K562 (cell line): ENCODE data around the gene ZMIZ1. TPM values are rescaled to one million over a fixed set of nuclear protein-coding genes. Genes with fewer than 3 reads are reported as not detected.

Source experiments
- ARID1B ChIP-seq: fragments of 450-650 bp; IDR thresholded peaks from 2 replicates; pipeline ENCODE4 v1.6.1; 2016; ENCODE audit warnings: antibody characterized with exemption, mild to moderate bottlenecking, inconsistent platforms
- BRD4 ChIP-seq: fragments of 200-600 bp; sonication (generic); IDR thresholded peaks from 2 replicates; pipeline ENCODE4 v1.6.1; 2017; ENCODE audit warnings: inconsistent platforms
- CBX1 ChIP-seq: sonication (generic); IDR thresholded peaks from 2 replicates; pipeline ENCODE4 v1.6.1; 2016; ENCODE audit warnings: antibody characterized with exemption, low read depth, mild to moderate bottlenecking
- E2F6 ChIP-seq, 2 experiments: IDR thresholded peaks; 2 replicates each; pipeline ENCODE4 v1.6.1; 2011; ENCODE audit warnings: borderline replicate concordance in 1 of 2, control low read depth in 1 of 2, low read depth in 1 of 2, low read length in 1 of 2, mild to moderate bottlenecking in 1 of 2, mixed read lengths in 1 of 2, moderate library complexity in 1 of 2; ENCODE audit not compliant: insufficient read depth in 1 of 2, insufficient read length in 1 of 2, poor library complexity in 1 of 2, severe bottlenecking in 1 of 2; ENCODE audit errors: extremely low read depth in 1 of 2
- EP300 ChIP-seq: IDR thresholded peaks from 2 replicates; pipeline ENCODE4 v1.6.1; 2012; ENCODE audit warnings: low read length, improper control_type of control experiment
- FOXA3 ChIP-seq, 2 experiments: fragments of 450-650 bp in 1 of 2; sonication (generic) in 1 of 2; formaldehyde crosslinking; IDR thresholded peaks in 1 of 2; conservative IDR thresholded peaks in 1 of 2; 2 replicates each; pipeline versions ENCODE4 v1.4.0 to v1.8.0; 2020 to 2022; ENCODE audit warnings: mild to moderate bottlenecking in 2 of 2, missing genetic modification reagents in 1 of 2
- JUND ChIP-seq, 2 experiments: IDR thresholded peaks; 2 replicates in 1 of 2; 3 replicates in 1 of 2; pipeline ENCODE4 v1.6.1; 2011; ENCODE audit warnings: borderline replicate concordance in 2 of 2, low read depth in 2 of 2, low read length in 2 of 2, improper control_type of control experiment in 1 of 2, missing biosample characterization in 1 of 2, missing genetic modification characterization in 1 of 2, missing genetic modification reagents in 1 of 2
- RAD21 ChIP-seq, 2 experiments: fragments of 250-450 bp in 1 of 2; fragments of 450-650 bp in 1 of 2; sonication (Bioruptor Pico) in 1 of 2; formaldehyde crosslinking in 1 of 2; IDR thresholded peaks in 1 of 2; conservative IDR thresholded peaks in 1 of 2; 2 replicates each; pipeline versions ENCODE4 v1.4.0 to v1.8.0; 2020 to 2022; ENCODE audit warnings: mild to moderate bottlenecking in 2 of 2, moderate library complexity in 1 of 2
- RBBP5 ChIP-seq: fragments of 200-600 bp; sonication (generic); IDR thresholded peaks from 2 replicates; pipeline ENCODE4 v1.6.1; 2012; ENCODE audit warnings: borderline replicate concordance, mild to moderate bottlenecking, low read length, control low read depth, inconsistent platforms; ENCODE audit not compliant: insufficient read depth, poor library complexity, severe bottlenecking
- RCOR1 ChIP-seq, 2 experiments: IDR thresholded peaks; 2 replicates each; pipeline ENCODE4 v1.6.1; 2012; ENCODE audit warnings: low read depth in 2 of 2, low read length in 2 of 2, borderline replicate concordance in 1 of 2, improper control_type of control experiment in 1 of 2
- THAP12 ChIP-seq: fragments of 250-450 bp; sonication (Bioruptor Pico); IDR thresholded peaks from 2 replicates; pipeline ENCODE4 v1.9.0; 2021; ENCODE audit warnings: mild to moderate bottlenecking, inconsistent platforms
- ZBTB33 ChIP-seq: sonication (generic); formaldehyde crosslinking; IDR thresholded peaks from 2 replicates; pipeline ENCODE4 v1.8.1; 2023; ENCODE audit warnings: mild to moderate bottlenecking, missing genetic modification reagents
- ZNF445 ChIP-seq: fragments of 250-450 bp; sonication (Bioruptor Pico); IDR thresholded peaks from 2 replicates; pipeline ENCODE4 v1.4.0; 2020; ENCODE audit warnings: low read depth, mild to moderate bottlenecking, moderate library complexity
- ZNF589 ChIP-seq: fragments of 200-800 bp; sonication (Bioruptor generic); IDR thresholded peaks from 2 replicates; pipeline ENCODE4 v1.6.1; 2016; ENCODE audit warnings: low read depth, missing genetic modification characterization, missing compliant biosample characterization
- ZNF830 ChIP-seq: fragments of 250-450 bp; sonication (Bioruptor Pico); IDR thresholded peaks from 2 replicates; pipeline ENCODE4 v1.5.0; 2021; ENCODE audit warnings: mild to moderate bottlenecking
- polyA plus RNA-seq, 8 experiments: library from polyadenylated mRNA; depleted of rRNA in 4 of 8; stranded (reverse) in 5 of 8; unstranded in 3 of 8; fragments of >200 nt; fragmentation: Nextera tagmentation in 2 of 8; fragmentation: Illumina TruSeq in 1 of 8; extraction: Ambion mirVana in 2 of 8; extraction: Trizol in 1 of 8; gene quantifications; 2 replicates each; pipeline versions ENCODE4 v1.2.1 to v1.2.3, GENCODE V29; 2011 to 2014; ENCODE audit warnings: inconsistent platforms in 1 of 8, missing spikeins in 1 of 8
- total RNA-seq, 7 experiments: library from RNA; depleted of rRNA in 6 of 7; stranded (reverse); fragments of >200 nt in 6 of 7; fragmentation: Illumina TruSeq in 2 of 7; extraction: Trizol in 2 of 7; gene quantifications; 2 replicates each; pipeline versions ENCODE4 v1.2.1 to v1.2.3, GENCODE V29; 2011 to 2021; ENCODE audit warnings: low replicate concordance in 1 of 7

Gene ZMIZ1
- total and polyA plus RNA-seq, 9 of the 15 experiments (the other 6 are each of a cell fraction or from before 2014, with no cell fraction given), result 1.0 to 37.3 (median 4.3) TPM

- TF ChIP-seq ZNF830 (CRISPR knock-in tag) (0 out of 2 replicates have a peak, but pooled peaks have one; percentile 19), BRD4 (0 out of 2 replicates have a peak, but pooled peaks have one; percentile 41), E2F6 (IDR thresholded peaks at IDR 0.05; ENCODE audit: borderline replicate concordance in 1 of 2, extremely low read depth in 1 of 2, insufficient read depth in 1 of 2, insufficient read length in 1 of 2, low read depth in 1 of 2, low read length in 1 of 2, poor library complexity in 1 of 2, severe bottlenecking in 1 of 2) (peak in 1 of 2 experiments; percentile 28), CBX1 (no peak), FOXA3 (CRISPR knock-in tag; conservative IDR thresholded peaks at IDR 0.05 in 1 of 2, IDR thresholded peaks at IDR 0.05 in 1 of 2) (peak in 1 of 2 experiments; percentile 75; a peak in 1 of 4 replicates), ZNF445 (no peak), RBBP5 (peak; percentile 24), EP300 (peak; percentile 37; the same call in 1 of the 2 replicates), RAD21 (CRISPR knock-in tag; conservative IDR thresholded peaks at IDR 0.05 in 1 of 2, IDR thresholded peaks at IDR 0.05 in 1 of 2) (peak; percentile 32 to 44), ZNF589 (peak; percentile 19; the same call in 1 of the 2 replicates), RCOR1 (IDR thresholded peaks at IDR 0.05; ENCODE audit: borderline replicate concordance in 1 of 2, low read depth in 2 of 2, low read length in 2 of 2) (peak in 1 of 2 experiments; percentile 58; a peak in 2 of 4 replicates), ARID1B (peak; percentile 68), ZBTB33 (CRISPR knock-in tag) (peak; percentile 57; the same call in 1 of the 2 replicates), THAP12 (0 out of 2 replicates have a peak, but pooled peaks have one; percentile 11), JUND (IDR thresholded peaks at IDR 0.05; ENCODE audit: borderline replicate concordance, low read depth, low read length) (peak; percentile 54; the same call in 1 of the 2 replicates), JUND (tag; IDR thresholded peaks at IDR 0.05; ENCODE audit: borderline replicate concordance, low read depth, low read length) (no peak)
Observed at GRCh38 chr10:79127151-79127961, 58.6 kb downstream of the ZMIZ1 start (continued).
